Measurements from ENCODE around the gene PINK1.
"Not testable (repeated sequence)": the region's sequence is repeated elsewhere in the genome, so short reads cannot be mapped to it uniquely, and the experiment has no call there.

Gene PINK1

GRCh38 chr1:20633190-20634064, at the start of gene PINK1:
PINK1 (plus strand) TSS chr1:20633458; CDS start chr1:20633549, 91 bp downstream.
- peak; percentile 14 to 84 (median 64) for DNase-seq

GRCh38 chr1:20584890-20585289, 48.4 kb upstream of the PINK1 start:
- DNase-seq: no peak

GRCh38 chr1:20586953-20587660, 46.2 kb upstream of the PINK1 start:
- no peak for DNase-seq

- DNase-seq: no peak
Observed at GRCh38 chr1:20587661-20588053, 45.6 kb upstream of the PINK1 start.

- no peak for DNase-seq
Observed at GRCh38 chr1:20588634-20589225, 44.5 kb upstream of the PINK1 start, which contains the start of gene CDA. CDA (plus strand) TSS chr1:20589097; CDS start chr1:20589130, 33 bp downstream.

- no peak for DNase-seq
Observed at GRCh38 chr1:20589331-20590278, 43.7 kb upstream of the PINK1 start.

- DNase-seq: no peak
Observed at GRCh38 chr1:20590306-20590777, 42.9 kb upstream of the PINK1 start.

GRCh38 chr1:20593756-20594155, 39.5 kb upstream of the PINK1 start:
- no peak for DNase-seq

- no peak for DNase-seq
Observed at GRCh38 chr1:20594746-20595145, 38.5 kb upstream of the PINK1 start.

GRCh38 chr1:20596106-20596505, 37.2 kb upstream of the PINK1 start:
- no peak for DNase-seq

GRCh38 chr1:20597650-20598049, 35.6 kb upstream of the PINK1 start:
- no peak for DNase-seq

- DNase-seq: no peak
Observed at GRCh38 chr1:20600156-20600555, 33.1 kb upstream of the PINK1 start.

GRCh38 chr1:20601129-20601825, 32.0 kb upstream of the PINK1 start:
- DNase-seq: no peak

GRCh38 chr1:20602851-20603450, 30.3 kb upstream of the PINK1 start:
- DNase-seq: no peak

- no peak for DNase-seq
Observed at GRCh38 chr1:20603504-20604464, 29.5 kb upstream of the PINK1 start.

GRCh38 chr1:20604678-20605077, 28.6 kb upstream of the PINK1 start:
- no peak for DNase-seq

GRCh38 chr1:20606801-20607570, 26.3 kb upstream of the PINK1 start:
- not testable (repeated sequence) for DNase-seq

- DNase-seq: no peak
Observed at GRCh38 chr1:20609541-20609940, 23.7 kb upstream of the PINK1 start.

All from hypothalamus (tissue), 51 donors.